Tibial nerve (tissue), 4 donors: ENCODE data around the gene TNXB. TPM values are rescaled to one million over a fixed set of nuclear protein-coding genes. Genes with fewer than 3 reads are reported as not detected.
A peak's percentile ranks its signal among the peaks of the same experiment; 100 is the strongest.
"Not testable (repeated sequence)": the region's sequence is repeated elsewhere in the genome, so short reads cannot be mapped to it uniquely, and the experiment has no call there.

Experiments used
- DNase-seq, 2 donors: peaks; one replicate each; pipeline ENCODE4 v3.0.0-alpha.2; 2019; ENCODE audit warnings: low spot score in 2 of 2
- H3K27ac ChIP-seq, 4 donors: fragments of 200-600 bp; sonication (generic) in 3 of 4; one replicate each; pipeline ENCODE4 v1.5.1; 2017 to 2019; ENCODE audit warnings: mild to moderate bottlenecking in 1 of 4
- H3K27me3 ChIP-seq, 2 donors: fragments of 200-600 bp; sonication (generic) in 1 of 2; one replicate each; pipeline versions ENCODE4 v1.5.1 to v1.6.0; 2017 to 2019
- H3K36me3 ChIP-seq, 3 donors: fragments of 200-600 bp; sonication (generic); one replicate each; pipeline ENCODE4 v1.5.1; 2018 to 2019
- H3K4me1 ChIP-seq, 4 donors: fragments of 200-600 bp; sonication (generic) in 3 of 4; one replicate each; pipeline ENCODE4 v1.5.1; 2017 to 2019
- H3K4me3 ChIP-seq, 4 donors: fragments of 200-600 bp; sonication (generic) in 3 of 4; one replicate each; pipeline ENCODE4 v1.5.1; 2017 to 2019; ENCODE audit warnings: mild to moderate bottlenecking in 1 of 4, moderate library complexity in 1 of 4
- H3K9me3 ChIP-seq, 4 donors: fragments of 200-600 bp; sonication (generic) in 3 of 4; one replicate each; pipeline ENCODE4 v1.5.1; 2017 to 2019
- WGBS, 2 donors: methylation state at CpG; one replicate each; pipeline ENCODE4 v1.1.5; 2018; 5-methylcytosine and 5-hydroxymethylcytosine counted together
- total RNA-seq, 4 donors: library from RNA; depleted of rRNA; stranded (reverse); fragments of >200 nt; gene quantifications; one replicate each; pipeline ENCODE4 v1.1.0, GENCODE V29; 2016

TNXB gene
- total RNA-seq, 4 donors from 2014 or later: 231 to 547 (median 297) TPM

DNA sequence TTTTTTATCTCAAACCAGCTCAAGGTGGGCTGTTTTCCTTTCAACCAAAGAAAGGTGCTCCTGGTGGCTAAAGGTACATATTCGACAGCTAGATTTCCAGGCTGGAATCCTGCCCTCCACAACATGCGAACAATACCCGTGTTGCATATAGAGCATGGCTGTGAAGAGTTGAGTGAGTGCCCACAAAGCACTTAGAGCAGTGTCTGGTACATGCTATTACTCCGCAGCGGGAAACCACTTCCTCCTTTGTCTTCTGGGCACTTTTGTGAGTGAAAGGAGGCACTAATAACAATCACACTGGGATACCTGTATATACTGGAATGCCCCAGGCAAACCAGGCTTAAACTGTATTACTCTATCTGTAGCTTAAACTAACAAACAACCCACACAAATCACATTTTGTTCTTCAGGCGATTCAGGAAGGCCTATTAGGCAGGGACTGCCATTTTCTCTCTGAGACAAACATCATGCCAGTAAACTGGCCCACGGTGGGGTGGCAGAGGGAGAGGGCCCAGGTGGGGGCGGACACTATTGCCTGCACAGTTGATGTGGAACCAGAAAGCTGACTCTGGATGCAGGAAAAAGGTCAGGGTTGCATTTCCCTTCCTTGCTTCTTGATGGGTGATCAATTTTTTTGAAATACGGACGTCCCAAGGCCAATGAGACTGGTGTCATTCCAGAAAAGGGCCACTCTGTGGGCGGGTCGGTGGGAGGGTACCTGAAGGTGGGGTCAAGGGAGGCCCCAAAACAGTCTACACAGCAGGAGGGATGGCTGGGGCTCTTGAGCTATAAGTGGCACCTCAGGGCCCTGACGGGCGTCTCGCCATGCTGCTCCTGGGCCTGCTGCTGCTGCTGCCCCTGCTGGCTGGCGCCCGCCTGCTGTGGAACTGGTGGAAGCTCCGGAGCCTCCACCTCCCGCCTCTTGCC is 71.3 kb downstream of the TNXB start, which contains the start of gene CYP21A2:
CYP21A2 (plus strand) TSS at position 818 of the 927 bp plus-strand sequence; CDS start at position 826, 8 bp downstream.
- H3K9me3 ChIP-seq, H3K4me3 ChIP-seq, H3K27me3 ChIP-seq, H3K4me1 ChIP-seq, H3K27ac ChIP-seq, H3K36me3 ChIP-seq, DNase-seq: not testable (repeated sequence)
- 69 to 78% methylated on average over 11 to 14 of the region's 19 CpGs for WGBS, 2 donors

DNA sequence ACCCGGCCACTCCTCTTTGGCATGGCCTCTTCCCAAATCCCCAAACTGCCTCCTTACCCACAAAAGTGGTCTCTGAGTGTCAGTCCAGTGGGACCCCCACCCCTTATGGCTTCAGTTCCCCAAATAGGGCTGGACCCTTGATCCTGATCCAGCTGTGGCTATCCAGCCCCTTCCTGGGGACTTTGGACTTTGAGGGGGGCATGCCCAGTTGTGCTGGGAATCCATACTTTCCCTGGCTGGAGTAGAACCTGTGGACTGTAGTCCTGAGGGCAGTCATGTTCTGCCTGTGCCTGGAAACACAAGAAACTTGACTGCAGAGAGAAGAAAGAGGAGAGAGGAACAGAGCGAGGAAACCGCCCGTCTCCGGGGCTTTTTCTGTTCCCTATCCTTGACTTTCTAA is 72.0 kb downstream of the TNXB start:
- not testable (repeated sequence) for H3K4me1 ChIP-seq, H3K36me3 ChIP-seq, H3K27ac ChIP-seq, H3K9me3 ChIP-seq, H3K4me3 ChIP-seq, DNase-seq, H3K27me3 ChIP-seq
- WGBS, 2 donors: 65 to 83% methylated on average over 4 to 5 of the region's 5 CpGs

DNA sequence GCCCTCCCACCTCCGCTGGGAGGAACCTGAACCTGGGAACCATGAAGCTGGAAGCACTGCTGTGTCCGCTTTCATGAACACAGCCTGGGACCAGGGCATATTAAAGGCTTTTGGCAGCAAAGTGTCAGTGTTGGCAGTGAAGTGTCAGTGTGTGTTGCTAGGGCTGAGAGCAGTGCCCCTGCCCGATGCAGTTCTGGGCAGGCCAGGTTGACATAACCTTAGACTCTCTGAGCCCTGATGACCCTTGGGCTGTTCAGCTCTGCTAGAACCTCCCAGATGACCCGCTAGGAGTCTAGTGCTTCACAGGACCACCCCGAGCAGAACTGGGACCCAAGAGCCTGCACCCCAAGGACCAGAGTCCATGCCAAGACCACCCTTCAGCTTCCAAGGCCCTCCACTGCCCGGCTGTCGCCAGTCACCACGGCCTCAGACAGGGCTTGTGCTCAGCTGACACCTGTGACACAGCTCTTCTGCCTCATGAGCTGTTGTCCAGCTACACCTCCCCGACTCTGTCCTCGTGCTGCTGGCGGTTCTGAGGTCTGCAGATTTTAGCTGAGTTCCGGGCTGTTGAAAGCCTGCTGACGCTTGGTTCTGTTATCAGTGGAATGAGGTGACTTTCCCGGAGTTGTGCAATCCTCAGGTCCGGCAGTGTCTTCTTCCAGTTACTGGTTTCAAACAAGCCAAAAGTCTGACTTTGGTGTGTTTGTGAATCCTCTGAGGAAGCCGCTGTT is 73.7 kb downstream of the TNXB start:
- not testable (repeated sequence) for DNase-seq, H3K27ac ChIP-seq, H3K4me1 ChIP-seq, H3K9me3 ChIP-seq, H3K4me3 ChIP-seq, H3K27me3 ChIP-seq, H3K36me3 ChIP-seq
- WGBS, 2 donors: no CpG with 5 or more reads among the region's 16 CpGs

DNA sequence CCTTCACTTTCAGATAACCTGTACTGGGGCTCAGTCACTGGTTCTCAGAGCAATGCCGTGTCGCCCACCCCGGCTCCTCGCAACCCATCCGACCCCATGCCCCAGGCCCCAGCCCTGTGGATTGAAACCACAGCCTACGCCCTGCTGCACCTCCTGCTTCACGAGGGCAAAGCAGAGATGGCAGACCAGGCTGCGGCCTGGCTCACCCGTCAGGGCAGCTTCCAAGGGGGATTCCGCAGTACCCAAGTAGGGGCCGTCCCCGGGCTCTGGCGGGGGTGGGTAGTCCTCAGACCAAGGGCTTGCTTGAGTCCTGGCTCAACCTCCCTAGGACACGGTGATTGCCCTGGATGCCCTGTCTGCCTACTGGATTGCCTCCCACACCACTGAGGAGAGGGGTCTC is 79.6 kb downstream of the TNXB start:
- 97% methylated on average over 6 of the region's 14 CpGs; no CpG with 5 or more reads in 1 of the 2 donors for WGBS, 2 donors
- H3K4me3 ChIP-seq, H3K27me3 ChIP-seq, H3K27ac ChIP-seq, H3K36me3 ChIP-seq, H3K4me1 ChIP-seq, DNase-seq, H3K9me3 ChIP-seq: not testable (repeated sequence)

DNA sequence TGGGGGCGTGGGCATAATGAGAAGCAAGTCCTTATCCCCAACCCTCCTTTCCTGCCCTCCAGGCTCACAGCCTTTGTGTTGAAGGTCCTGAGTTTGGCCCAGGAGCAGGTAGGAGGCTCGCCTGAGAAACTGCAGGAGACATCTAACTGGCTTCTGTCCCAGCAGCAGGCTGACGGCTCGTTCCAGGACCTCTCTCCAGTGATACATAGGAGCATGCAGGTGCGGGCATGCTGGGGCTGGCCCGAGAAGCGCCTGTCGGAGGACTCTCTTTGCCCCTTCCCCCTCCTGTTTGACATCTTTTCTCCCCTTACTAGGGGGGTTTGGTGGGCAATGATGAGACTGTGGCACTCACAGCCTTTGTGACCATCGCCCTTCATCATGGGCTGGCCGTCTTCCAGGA is 80.5 kb downstream of the TNXB start:
- not testable (repeated sequence) for DNase-seq, H3K27ac ChIP-seq, H3K4me3 ChIP-seq, H3K36me3 ChIP-seq, H3K9me3 ChIP-seq, H3K4me1 ChIP-seq, H3K27me3 ChIP-seq
- 87 to 93% methylated on average over 6 of the region's 10 CpGs for WGBS, 2 donors

DNA sequence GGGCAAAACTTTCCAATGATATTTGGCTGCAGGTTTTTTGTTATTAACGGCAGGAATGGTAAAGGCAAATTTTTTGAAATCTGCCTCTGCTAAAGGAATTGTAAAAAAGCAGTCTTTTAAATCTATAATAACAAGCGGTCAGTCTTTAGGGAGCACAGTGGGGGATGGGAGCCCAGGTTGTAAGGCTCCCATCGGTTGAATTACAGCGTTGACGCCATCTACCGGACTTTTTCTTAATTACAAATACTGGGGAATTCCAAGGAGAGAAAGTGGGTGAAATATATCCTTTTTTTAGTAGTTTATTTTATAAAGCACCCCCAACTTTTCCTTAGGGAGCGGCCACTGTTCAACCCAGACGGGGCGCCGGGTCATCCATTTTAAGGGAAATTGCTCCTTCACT is 87.0 kb downstream of the TNXB start:
- H3K4me1 ChIP-seq, H3K27me3 ChIP-seq, H3K4me3 ChIP-seq, H3K27ac ChIP-seq, H3K9me3 ChIP-seq, H3K36me3 ChIP-seq, DNase-seq: not testable (repeated sequence)
- no CpG with 5 or more reads among the region's 10 CpGs for WGBS, 2 donors

DNA sequence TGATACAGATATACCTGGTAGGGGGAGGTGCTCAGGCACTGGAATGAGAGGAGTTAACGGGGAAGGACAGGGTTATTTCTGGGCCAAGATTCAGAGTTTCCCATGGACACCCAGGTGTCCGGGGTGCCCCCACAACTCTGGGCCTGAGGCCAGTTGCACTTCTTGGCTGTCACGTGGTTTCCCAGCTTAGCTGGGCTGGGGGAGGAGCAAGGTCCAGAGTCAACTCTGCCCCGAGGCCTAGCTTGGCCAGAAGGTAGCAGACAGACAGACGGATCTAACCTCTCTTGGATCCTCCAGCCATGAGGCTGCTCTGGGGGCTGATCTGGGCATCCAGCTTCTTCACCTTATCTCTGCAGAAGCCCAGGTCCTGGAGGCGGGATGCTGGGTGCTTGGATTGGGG is 94.6 kb downstream of the TNXB start, which contains the start of gene C4B:
C4B (plus strand) TSS at position 249 of the 400 bp plus-strand sequence; CDS start at position 300, 51 bp downstream.
- not testable (repeated sequence) for H3K9me3 ChIP-seq, H3K36me3 ChIP-seq, H3K27me3 ChIP-seq, DNase-seq, H3K4me1 ChIP-seq, H3K27ac ChIP-seq, H3K4me3 ChIP-seq
- WGBS, 2 donors: no CpG with 5 or more reads among the region's 6 CpGs

DNA sequence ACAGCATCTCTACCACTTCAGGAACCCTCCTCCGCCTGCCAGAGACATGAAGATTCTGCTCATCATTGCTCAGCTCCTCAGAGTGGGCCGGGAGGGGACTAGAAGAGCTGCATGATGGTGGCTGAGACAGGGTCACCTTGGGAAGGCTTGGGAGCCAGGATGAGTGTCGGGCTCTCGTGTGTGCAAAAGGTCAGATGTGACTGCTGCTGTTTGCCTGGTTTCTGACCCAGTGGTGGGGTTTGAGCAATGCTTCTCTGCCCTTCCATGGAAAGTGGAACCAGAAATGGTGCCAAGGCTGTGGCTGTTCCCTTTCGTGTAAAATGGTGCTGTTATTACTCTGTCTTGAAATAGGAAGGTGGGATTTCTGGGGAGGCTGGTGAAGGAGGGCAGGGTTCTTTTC is 95.4 kb downstream of the TNXB start:
- H3K36me3 ChIP-seq, H3K4me3 ChIP-seq, H3K27me3 ChIP-seq, DNase-seq, H3K9me3 ChIP-seq, H3K4me1 ChIP-seq, H3K27ac ChIP-seq: not testable (repeated sequence)
- WGBS, 2 donors: no CpG with 5 or more reads among the region's 5 CpGs

DNA sequence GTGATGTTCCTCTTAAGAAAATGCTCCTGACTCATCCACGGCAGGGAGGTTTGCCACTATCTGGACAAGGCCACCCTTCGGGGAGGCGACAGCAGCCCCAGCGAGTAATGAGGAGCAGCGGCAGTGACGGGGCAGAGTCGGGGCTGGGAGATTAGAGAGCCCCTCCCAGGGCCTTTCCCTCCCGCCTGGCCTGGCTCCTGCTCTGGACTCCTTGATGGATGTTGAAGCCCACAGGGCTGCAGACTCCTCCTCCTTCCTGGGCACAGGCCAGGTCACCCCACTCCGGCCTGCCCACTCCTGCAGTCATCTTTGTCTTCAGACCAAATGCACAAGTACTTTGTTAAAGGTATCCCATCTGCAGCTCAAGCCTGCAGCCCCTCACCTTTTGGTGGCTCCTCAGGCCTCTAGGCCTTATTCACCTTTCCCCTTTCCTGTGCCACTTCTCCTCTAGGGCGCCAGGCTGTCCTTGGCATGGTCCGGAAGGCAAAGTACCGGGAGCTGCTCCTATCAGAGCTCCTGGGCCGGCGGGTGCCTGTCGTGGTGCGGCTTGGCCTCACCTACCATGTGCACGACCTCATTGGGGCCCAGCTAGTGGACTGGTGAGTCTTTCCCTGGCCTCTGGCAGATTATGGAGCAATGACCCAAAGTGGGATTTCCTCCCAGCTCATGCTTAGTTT is 96.1 kb downstream of the TNXB start:
- H3K36me3 ChIP-seq, H3K4me1 ChIP-seq, H3K27me3 ChIP-seq, H3K4me3 ChIP-seq, H3K9me3 ChIP-seq: not testable (repeated sequence)
- H3K27ac ChIP-seq: peak overlapping the region in 1 of 4 donors; percentile 24
- DNase-seq: peak in 1 of 2 donors; percentile 8
- 64 to 78% methylated on average over 7 to 14 of the region's 17 CpGs for WGBS, 2 donors

DNA sequence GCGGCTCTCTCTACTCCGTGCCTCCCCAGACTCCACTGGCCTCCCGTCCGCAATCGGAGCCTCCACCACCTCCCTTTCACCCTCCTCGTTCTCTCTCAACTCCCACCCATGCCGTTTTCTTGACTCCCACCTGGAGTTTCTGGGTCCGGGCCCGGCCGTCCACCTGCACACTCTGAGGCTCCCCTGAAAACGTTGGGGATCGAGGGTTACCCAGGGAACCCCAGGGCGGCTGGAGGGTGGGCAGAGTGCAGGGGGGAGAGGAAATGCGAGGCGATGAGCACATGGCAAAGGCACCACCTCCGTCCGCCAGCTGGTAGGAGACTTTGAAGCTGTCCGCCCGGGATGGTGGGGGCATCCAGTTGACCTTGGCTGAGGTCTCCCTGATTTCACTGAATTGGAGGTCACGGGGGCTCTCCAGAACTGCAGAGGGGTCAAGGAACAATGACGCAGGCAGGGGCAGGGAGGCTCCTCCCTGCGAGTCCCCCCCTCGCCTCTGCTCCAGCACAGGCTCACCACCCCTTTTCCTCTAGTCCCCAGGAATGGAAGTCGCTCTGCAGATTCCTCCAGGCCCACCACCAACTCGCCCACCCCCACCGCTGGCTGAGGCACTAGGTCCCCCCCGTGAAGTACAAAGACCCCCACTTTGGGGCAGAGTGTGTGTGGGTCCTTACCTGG is 98.1 kb downstream of the TNXB start:
- H3K36me3 ChIP-seq, H3K9me3 ChIP-seq, H3K4me1 ChIP-seq, DNase-seq, H3K27ac ChIP-seq, H3K4me3 ChIP-seq, H3K27me3 ChIP-seq: not testable (repeated sequence)
- 67 to 75% methylated on average over 9 to 18 of the region's 27 CpGs for WGBS, 2 donors

DNA sequence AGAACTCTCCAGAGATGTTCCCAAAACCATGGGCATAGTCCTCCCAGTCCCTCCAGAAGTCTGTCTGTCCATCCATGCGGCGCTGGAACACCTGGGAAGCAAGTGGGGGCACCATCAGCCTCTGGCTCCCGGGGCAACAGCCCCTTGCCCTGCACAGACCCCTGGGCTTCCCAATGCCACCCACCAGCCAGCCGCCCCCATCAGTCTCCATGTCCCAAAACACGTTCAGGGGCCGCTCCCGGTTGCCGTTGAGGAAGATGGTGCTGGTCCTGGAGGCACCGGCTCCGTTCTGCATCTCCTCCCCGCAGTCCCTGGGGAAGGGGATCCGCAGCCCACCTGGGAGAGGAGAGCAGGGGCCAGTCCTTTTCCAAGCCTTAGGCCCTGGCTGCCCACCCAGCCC is 99.6 kb downstream of the TNXB start:
- DNase-seq, H3K27ac ChIP-seq, H3K9me3 ChIP-seq, H3K4me3 ChIP-seq, H3K27me3 ChIP-seq, H3K4me1 ChIP-seq, H3K36me3 ChIP-seq: not testable (repeated sequence)
- WGBS, 2 donors: 67% methylated on average over 4 of the region's 12 CpGs; no CpG with 5 or more reads in 1 of the 2 donors

DNA sequence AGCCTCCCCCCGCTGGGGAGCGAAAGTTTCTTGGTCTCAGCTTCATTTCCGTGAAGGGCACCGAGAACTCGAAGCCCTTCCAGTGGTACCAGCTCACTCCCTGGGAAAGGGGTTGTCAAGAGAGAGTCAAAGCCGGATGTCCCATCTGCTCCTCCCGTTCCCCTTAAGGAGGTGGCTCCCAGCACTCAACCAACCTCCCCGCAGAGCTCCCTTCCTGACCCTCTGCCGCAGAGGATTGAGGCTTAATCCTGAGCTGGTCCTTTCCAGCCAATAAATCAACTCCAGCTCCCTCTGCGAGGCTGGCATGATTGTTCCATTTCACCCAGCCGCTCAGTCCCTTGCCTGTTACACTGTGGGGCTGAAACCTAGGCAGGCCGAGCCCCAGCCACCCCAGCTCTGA is 100.5 kb downstream of the TNXB start:
- H3K27me3 ChIP-seq, H3K4me3 ChIP-seq, H3K4me1 ChIP-seq, H3K9me3 ChIP-seq, H3K36me3 ChIP-seq, DNase-seq, H3K27ac ChIP-seq: not testable (repeated sequence)
- 60% methylated on average over 2 of the region's 12 CpGs; no CpG with 5 or more reads in 1 of the 2 donors for WGBS, 2 donors

DNA sequence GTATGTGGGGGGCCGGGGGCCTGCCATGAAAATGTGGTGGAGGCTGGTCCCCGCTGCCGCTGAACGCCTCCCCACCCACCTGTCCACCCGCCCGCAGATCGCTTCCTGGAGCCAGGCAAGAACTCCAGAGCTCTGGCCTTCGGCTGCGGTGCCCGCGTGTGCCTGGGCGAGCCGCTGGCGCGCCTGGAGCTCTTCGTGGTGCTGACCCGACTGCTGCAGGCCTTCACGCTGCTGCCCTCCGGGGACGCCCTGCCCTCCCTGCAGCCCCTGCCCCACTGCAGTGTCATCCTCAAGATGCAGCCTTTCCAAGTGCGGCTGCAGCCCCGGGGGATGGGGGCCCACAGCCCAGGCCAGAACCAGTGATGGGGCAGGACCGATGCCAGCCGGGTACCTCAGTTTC is 101.1 kb downstream of the TNXB start:
- H3K4me3 ChIP-seq, H3K4me1 ChIP-seq, H3K27me3 ChIP-seq, H3K9me3 ChIP-seq, H3K36me3 ChIP-seq, DNase-seq, H3K27ac ChIP-seq: not testable (repeated sequence)
- no CpG with 5 or more reads among the region's 24 CpGs for WGBS, 2 donors
